ENCODE data around the gene POU3F3. TPM values are rescaled to one million over a fixed set of nuclear protein-coding genes. Genes with fewer than 3 reads are reported as not detected.
A peak's percentile ranks its signal among the peaks of the same experiment; 100 is the strongest.

POU3F3 gene
- polyA plus RNA-seq, 1 donor (not counting 4 experiments of a cell fraction or from before 2014, with no cell fraction given) = not detected

DNA sequence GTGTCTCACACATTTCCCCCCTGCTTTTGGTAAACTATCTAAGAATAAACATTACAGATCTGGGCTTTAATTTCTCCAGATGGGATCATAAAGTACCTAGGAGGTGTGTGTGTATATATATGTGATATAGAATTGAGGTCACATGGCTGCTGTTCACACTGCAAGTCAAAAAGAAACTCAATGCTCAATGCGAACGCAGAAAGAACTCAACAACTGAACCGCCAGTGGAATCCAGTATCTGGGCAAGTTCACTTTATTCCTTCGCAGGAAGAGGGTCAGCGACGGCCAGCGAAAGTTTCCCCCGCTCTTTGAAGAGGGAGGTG is 17.7 kb downstream of the POU3F3 start:
- H3K4me1 ChIP-seq (ENCODE audit: control insufficient read depth, extremely low read depth, insufficient read depth, low read length) = no peaks in the 10 kb centered on the region
- H3K4me2 ChIP-seq (ENCODE audit: control insufficient read depth, extremely low read depth, insufficient read depth, low read depth, low read length) = no peak overlapping the region
- H3K4me3 ChIP-seq (ENCODE audit: control insufficient read depth in 2 of 3, extremely low read depth in 1 of 3, insufficient read depth in 2 of 3, low read depth in 1 of 3, low read length in 3 of 3) = no peak overlapping the region
- H3K27ac ChIP-seq (ENCODE audit: control insufficient read depth, insufficient read depth, low read length) = no peak overlapping the region
- TF ChIP-seq, protein P1, sequence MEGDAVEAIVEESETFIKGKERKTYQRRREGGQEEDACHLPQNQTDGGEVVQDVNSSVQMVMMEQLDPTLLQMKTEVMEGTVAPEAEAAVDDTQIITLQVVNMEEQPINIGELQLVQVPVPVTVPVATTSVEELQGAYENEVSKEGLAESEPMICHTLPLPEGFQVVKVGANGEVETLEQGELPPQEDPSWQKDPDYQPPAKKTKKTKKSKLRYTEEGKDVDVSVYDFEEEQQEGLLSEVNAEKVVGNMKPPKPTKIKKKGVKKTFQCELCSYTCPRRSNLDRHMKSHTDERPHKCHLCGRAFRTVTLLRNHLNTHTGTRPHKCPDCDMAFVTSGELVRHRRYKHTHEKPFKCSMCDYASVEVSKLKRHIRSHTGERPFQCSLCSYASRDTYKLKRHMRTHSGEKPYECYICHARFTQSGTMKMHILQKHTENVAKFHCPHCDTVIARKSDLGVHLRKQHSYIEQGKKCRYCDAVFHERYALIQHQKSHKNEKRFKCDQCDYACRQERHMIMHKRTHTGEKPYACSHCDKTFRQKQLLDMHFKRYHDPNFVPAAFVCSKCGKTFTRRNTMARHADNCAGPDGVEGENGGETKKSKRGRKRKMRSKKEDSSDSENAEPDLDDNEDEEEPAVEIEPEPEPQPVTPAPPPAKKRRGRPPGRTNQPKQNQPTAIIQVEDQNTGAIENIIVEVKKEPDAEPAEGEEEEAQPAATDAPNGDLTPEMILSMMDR (optimal IDR thresholded peaks at IDR 0.05 in 1 of 3, IDR thresholded peaks at IDR 0.05 in 1 of 3, conservative IDR thresholded peaks at IDR 0.05 in 1 of 3; ENCODE audit: extremely low read depth in 1 of 3, insufficient read depth in 2 of 3, low read length in 3 of 3) = no peak
- peak; percentile 57 for TF ChIP-seq EZH2 (IDR thresholded peaks at IDR 0.05; ENCODE audit: low read length)
- H3K79me2 ChIP-seq (ENCODE audit: control insufficient read depth, insufficient read depth, low read length) = no peaks in the 10 kb centered on the region
- no peak overlapping the region for H3K9ac ChIP-seq (ENCODE audit: control insufficient read depth, extremely low read depth, insufficient read depth, low read length)
- H3K9me3 ChIP-seq (ENCODE audit: control insufficient read depth, low read depth, low read length) = no peaks in the 10 kb centered on the region
- FAIRE-seq (no peak), DNase-seq (ENCODE audit: low read depth, low spot score) (no peak)
- no peaks in the 10 kb centered on the region for H3K36me3 ChIP-seq (ENCODE audit: control insufficient read depth in 2 of 2, extremely low read depth in 1 of 2, insufficient read depth in 2 of 2, low read length in 2 of 2)
- H2AFZ ChIP-seq (ENCODE audit: control insufficient read depth, low read length) = no peak overlapping the region
- dilution Hi-C loops (cut with MboI; ENCODE audit: extremely low pct_ligation_motif_present, low sequenced_read_pairs) = no loop called here
- no peaks in the 10 kb centered on the region for H3K9me1 ChIP-seq (ENCODE audit: control insufficient read depth, extremely low read depth, insufficient read depth, low read length)
- H4K20me1 ChIP-seq (ENCODE audit: control insufficient read depth, extremely low read depth, insufficient read depth, low read length) = no peaks in the 10 kb centered on the region
- H3K27me3 ChIP-seq (ENCODE audit: control insufficient read depth, extremely low read depth, insufficient read depth, low read length) = peaks cover 73% of the 10 kb centered on the region

- TF ChIP-seq EZH2 (IDR thresholded peaks at IDR 0.05; ENCODE audit: low read length) = peak; percentile 76
- TF ChIP-seq, protein P1 (optimal IDR thresholded peaks at IDR 0.05 in 1 of 3, IDR thresholded peaks at IDR 0.05 in 1 of 3, conservative IDR thresholded peaks at IDR 0.05 in 1 of 3; ENCODE audit: extremely low read depth in 1 of 3, insufficient read depth in 2 of 3, low read length in 3 of 3) = no peak
- H2AFZ ChIP-seq (ENCODE audit: control insufficient read depth, low read length) = no peak overlapping the region
- H3K27ac ChIP-seq (ENCODE audit: control insufficient read depth, insufficient read depth, low read length) = no peak overlapping the region
- H3K9ac ChIP-seq (ENCODE audit: control insufficient read depth, extremely low read depth, insufficient read depth, low read length) = no peak overlapping the region
- H3K9me3 ChIP-seq (ENCODE audit: control insufficient read depth, low read depth, low read length) = no peaks in the 10 kb centered on the region
- H3K9me1 ChIP-seq (ENCODE audit: control insufficient read depth, extremely low read depth, insufficient read depth, low read length) = no peaks in the 10 kb centered on the region
- H4K20me1 ChIP-seq (ENCODE audit: control insufficient read depth, extremely low read depth, insufficient read depth, low read length) = no peaks in the 10 kb centered on the region
- no peak for FAIRE-seq
- H3K4me1 ChIP-seq (ENCODE audit: control insufficient read depth, extremely low read depth, insufficient read depth, low read length) = no peaks in the 10 kb centered on the region
- H3K4me2 ChIP-seq (ENCODE audit: control insufficient read depth, extremely low read depth, insufficient read depth, low read depth, low read length) = peak overlapping the region; percentile 69
- no peaks in the 10 kb centered on the region for H3K79me2 ChIP-seq (ENCODE audit: control insufficient read depth, insufficient read depth, low read length)
- no peak overlapping the region for H3K4me3 ChIP-seq (ENCODE audit: control insufficient read depth in 2 of 3, extremely low read depth in 1 of 3, insufficient read depth in 2 of 3, low read depth in 1 of 3, low read length in 3 of 3)
- peaks cover 67% of the 10 kb centered on the region for H3K27me3 ChIP-seq (ENCODE audit: control insufficient read depth, extremely low read depth, insufficient read depth, low read length)
- DNase-seq (ENCODE audit: low read depth, low spot score) = no peak
- no peaks in the 10 kb centered on the region for H3K36me3 ChIP-seq (ENCODE audit: control insufficient read depth in 2 of 2, extremely low read depth in 1 of 2, insufficient read depth in 2 of 2, low read length in 2 of 2)
- dilution Hi-C loops (cut with MboI; ENCODE audit: extremely low pct_ligation_motif_present, low sequenced_read_pairs) = no loop called here
These were observed 18.3 kb downstream of the POU3F3 start for GRCh38 chr2:104871972-104872865.

Measured in keratinocyte (primary cell).